GM12864 (cell line): ENCODE results near the gene KHDC3L.
"Not testable (repeated sequence)": the region's sequence is repeated elsewhere in the genome, so short reads cannot be mapped to it uniquely, and the experiment has no call there.

ENCODE experiments used
- DNase-seq: peaks from one replicate; pipeline ENCODE4 v3.0.0-alpha.2; 2011; ENCODE audit warnings: low read depth
- H3K4me3 ChIP-seq: 2 replicates; pipeline ENCODE4 v1.5.1; 2011; ENCODE audit warnings: mild to moderate bottlenecking, low read depth, low read length, control low read depth
- TF ChIP-seq, protein P1 (sequence below): IDR thresholded peaks from 2 replicates; pipeline ENCODE4 v1.5.1; 2011; ENCODE audit warnings: low read depth, mild to moderate bottlenecking, moderate library complexity, low read length, control low read depth, inconsistent platforms; ENCODE audit errors: missing control alignments

The KHDC3L gene

GRCh38 chr6:73368675-73369074 is 6.2 kb downstream of the KHDC3L start:
- no peak for DNase-seq
- TF ChIP-seq, protein P1, sequence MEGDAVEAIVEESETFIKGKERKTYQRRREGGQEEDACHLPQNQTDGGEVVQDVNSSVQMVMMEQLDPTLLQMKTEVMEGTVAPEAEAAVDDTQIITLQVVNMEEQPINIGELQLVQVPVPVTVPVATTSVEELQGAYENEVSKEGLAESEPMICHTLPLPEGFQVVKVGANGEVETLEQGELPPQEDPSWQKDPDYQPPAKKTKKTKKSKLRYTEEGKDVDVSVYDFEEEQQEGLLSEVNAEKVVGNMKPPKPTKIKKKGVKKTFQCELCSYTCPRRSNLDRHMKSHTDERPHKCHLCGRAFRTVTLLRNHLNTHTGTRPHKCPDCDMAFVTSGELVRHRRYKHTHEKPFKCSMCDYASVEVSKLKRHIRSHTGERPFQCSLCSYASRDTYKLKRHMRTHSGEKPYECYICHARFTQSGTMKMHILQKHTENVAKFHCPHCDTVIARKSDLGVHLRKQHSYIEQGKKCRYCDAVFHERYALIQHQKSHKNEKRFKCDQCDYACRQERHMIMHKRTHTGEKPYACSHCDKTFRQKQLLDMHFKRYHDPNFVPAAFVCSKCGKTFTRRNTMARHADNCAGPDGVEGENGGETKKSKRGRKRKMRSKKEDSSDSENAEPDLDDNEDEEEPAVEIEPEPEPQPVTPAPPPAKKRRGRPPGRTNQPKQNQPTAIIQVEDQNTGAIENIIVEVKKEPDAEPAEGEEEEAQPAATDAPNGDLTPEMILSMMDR = no peak
- H3K4me3 ChIP-seq = no peak overlapping the region

DNA sequence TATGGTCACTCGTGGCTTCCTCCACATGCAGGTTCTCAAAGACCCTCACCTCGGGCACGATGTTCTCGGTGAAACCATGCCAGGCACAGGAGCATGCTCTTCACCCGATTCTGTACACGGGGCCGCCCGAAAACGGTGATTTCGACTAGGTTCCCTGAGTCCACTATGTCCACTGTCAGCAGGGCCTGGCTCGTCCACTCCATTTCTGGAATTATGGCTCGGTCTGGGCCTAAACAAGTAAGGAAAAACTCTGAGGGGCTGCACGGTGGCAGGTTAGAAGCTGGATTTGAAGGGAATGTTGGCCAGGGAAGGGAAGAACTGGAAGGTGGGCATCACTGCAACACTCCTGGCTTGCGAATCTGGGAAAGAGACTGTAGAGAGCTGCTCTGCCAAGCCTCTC is 6.7 kb downstream of the KHDC3L start:
- H3K4me3 ChIP-seq = no peak overlapping the region
- TF ChIP-seq, protein P1 = no peak
- DNase-seq = no peak

DNA sequence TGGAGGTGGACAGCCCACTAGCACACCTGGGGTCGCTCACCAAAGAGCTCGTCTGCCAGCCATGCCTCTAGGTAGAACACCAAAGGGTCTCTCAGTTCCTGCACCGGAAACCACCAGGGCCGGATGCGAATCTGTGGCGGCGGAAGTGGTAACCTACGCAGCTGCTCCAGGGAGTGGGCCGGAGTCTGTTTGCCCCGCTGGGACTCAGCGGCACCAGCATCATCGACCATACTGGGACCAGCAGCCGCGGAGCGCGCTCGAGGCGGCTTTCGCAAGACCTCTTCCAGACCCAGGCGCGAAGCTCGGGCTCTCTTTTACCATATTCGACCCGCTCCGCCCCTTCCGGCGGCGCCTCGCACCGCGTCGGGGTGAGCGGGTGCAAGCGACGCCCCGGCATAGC is 7.1 kb downstream of the KHDC3L start, which contains the start of gene OOEP:
TSS of gene OOEP (minus strand) at position 335 of the 400 bp plus-strand sequence. CDS start at position 230, 105 bp downstream.
- DNase-seq = no peak
- TF ChIP-seq, protein P1 = no peak
- no peak within 1 kb of the TSS for H3K4me3 ChIP-seq

- DNase-seq = no peak
- TF ChIP-seq, protein P1 = no peak
- H3K4me3 ChIP-seq = no peak overlapping the region
Measured at GRCh38 chr6:73371984-73372383, 9.5 kb downstream of the KHDC3L start.

GRCh38 chr6:73372516-73372915 is 10.1 kb downstream of the KHDC3L start:
- no peak for DNase-seq
- TF ChIP-seq, protein P1 = no peak
- no peak overlapping the region for H3K4me3 ChIP-seq

GRCh38 chr6:73375216-73375615 is 12.8 kb downstream of the KHDC3L start:
- H3K4me3 ChIP-seq = no peak overlapping the region
- TF ChIP-seq, protein P1 = no peak
- DNase-seq = no peak

DNA sequence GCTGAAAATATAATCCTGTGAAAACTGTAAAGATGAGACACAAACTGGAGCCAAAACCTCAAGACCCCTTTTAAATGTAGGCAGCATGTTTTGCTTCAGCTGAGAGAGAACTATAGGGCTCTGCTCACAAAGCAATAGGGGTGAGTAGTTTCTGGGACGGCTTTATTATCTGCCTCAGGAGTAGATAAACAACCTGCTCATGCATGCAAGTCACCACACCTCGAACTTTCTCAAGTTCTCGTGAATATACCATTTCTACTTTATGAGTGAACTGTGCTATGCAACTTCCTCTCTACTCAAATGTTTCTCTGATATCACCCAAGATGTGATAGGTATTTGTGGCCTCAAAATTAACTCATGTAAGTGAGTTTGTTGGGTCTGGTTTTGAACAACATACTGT is 14.8 kb downstream of the KHDC3L start:
- H3K4me3 ChIP-seq = no peak overlapping the region
- no peak for DNase-seq
- TF ChIP-seq, protein P1 = no peak

DNA sequence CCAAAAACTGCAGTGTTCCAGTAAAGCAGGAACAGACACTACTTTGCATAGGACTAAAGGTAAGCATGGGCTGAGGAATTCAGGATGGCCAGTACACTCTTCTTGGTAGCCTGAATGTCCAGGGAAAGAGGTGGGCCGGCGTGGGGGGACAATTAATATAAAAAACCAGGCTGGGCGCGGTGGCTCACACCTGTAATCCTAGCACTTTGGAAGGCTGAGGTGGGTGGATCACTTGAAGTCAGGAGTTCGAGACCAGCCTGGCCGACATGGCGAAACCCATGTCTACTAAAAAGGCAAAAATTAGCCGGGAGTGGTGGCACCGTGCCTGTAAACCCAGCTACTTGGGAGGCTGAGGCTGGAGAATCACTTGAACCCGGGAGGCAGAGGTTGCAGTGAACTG is 19.1 kb downstream of the KHDC3L start:
- DNase-seq, H3K4me3 ChIP-seq: not testable (repeated sequence)
